ENCODE measurements around the gene C12orf76. TPM values are rescaled to one million over a fixed set of nuclear protein-coding genes. Genes with fewer than 3 reads are reported as not detected.
"Not testable (repeated sequence)": the region's sequence is repeated elsewhere in the genome, so short reads cannot be mapped to it uniquely, and the experiment has no call there.

Gene C12orf76
- total RNA-seq, 1 donor = 7.6 TPM

- TF ChIP-seq CTCF (IDR thresholded peaks at IDR 0.05; ENCODE audit: extremely low read depth, low read depth, low read length) = no peak
- no peak overlapping the region for H3K4me3 ChIP-seq (ENCODE audit: insufficient read depth, low read length)
- H3K27me3 ChIP-seq (ENCODE audit: insufficient read depth, low read length) = no peaks in the 10 kb centered on the region
- no peak overlapping the region for H2AFZ ChIP-seq (ENCODE audit: low read length)
- no peaks in the 10 kb centered on the region for H3K79me2 ChIP-seq (ENCODE audit: insufficient read depth, low read length)
- H3K9me3 ChIP-seq (ENCODE audit: low read depth, low read length) = no peaks in the 10 kb centered on the region
- H3K27ac ChIP-seq (ENCODE audit: low read depth, low read length) = no peak overlapping the region
- H3K4me2 ChIP-seq (ENCODE audit: insufficient read depth, low read length) = no peak overlapping the region
- H4K20me1 ChIP-seq (ENCODE audit: insufficient read depth, low read length) = no peaks in the 10 kb centered on the region
- H3K4me1 ChIP-seq (ENCODE audit: insufficient read depth, low read length) = no peaks in the 10 kb centered on the region
- DNase-seq (ENCODE audit: insufficient read length, low spot score, missing footprints) = no peak
- no peaks in the 10 kb centered on the region for H3K36me3 ChIP-seq (ENCODE audit: insufficient read depth, low read length)
Observed at GRCh38 chr12:110065540-110065939, 17.2 kb upstream of the C12orf76 start.

GRCh38 chr12:110062241-110062640 is 13.9 kb upstream of the C12orf76 start:
- Histone ChIP-seq H3K36me3 (ENCODE audit: insufficient read depth, low read length) (no peaks in the 10 kb centered on the region), H3K9me3 (ENCODE audit: low read depth, low read length) (no peaks in the 10 kb centered on the region), H3K4me2 (ENCODE audit: insufficient read depth, low read length) (no peak overlapping the region), H3K4me1 (ENCODE audit: insufficient read depth, low read length) (peaks cover 5% of the 10 kb centered on the region), H4K20me1 (ENCODE audit: insufficient read depth, low read length) (no peaks in the 10 kb centered on the region), H3K79me2 (ENCODE audit: insufficient read depth, low read length) (no peaks in the 10 kb centered on the region), H2AFZ (ENCODE audit: low read length) (no peak overlapping the region), H3K27me3 (ENCODE audit: insufficient read depth, low read length) (no peaks in the 10 kb centered on the region), H3K27ac (ENCODE audit: low read depth, low read length) (no peak overlapping the region), H3K4me3 (ENCODE audit: insufficient read depth, low read length) (no peak overlapping the region)
- no peak for DNase-seq (ENCODE audit: insufficient read length, low spot score, missing footprints)
- TF ChIP-seq CTCF (IDR thresholded peaks at IDR 0.05; ENCODE audit: extremely low read depth, low read depth, low read length) = no peak

- TF ChIP-seq CTCF (IDR thresholded peaks at IDR 0.05; ENCODE audit: extremely low read depth, low read depth, low read length) = no peak
- no peak overlapping the region for H2AFZ ChIP-seq (ENCODE audit: low read length)
- no peaks in the 10 kb centered on the region for H3K79me2 ChIP-seq (ENCODE audit: insufficient read depth, low read length)
- peaks cover 18% of the 10 kb centered on the region for H3K4me1 ChIP-seq (ENCODE audit: insufficient read depth, low read length)
- H3K4me2 ChIP-seq (ENCODE audit: insufficient read depth, low read length) = no peak overlapping the region
- no peak overlapping the region for H3K27ac ChIP-seq (ENCODE audit: low read depth, low read length)
- no peaks in the 10 kb centered on the region for H3K9me3 ChIP-seq (ENCODE audit: low read depth, low read length)
- no peaks in the 10 kb centered on the region for H3K27me3 ChIP-seq (ENCODE audit: insufficient read depth, low read length)
- no peak overlapping the region for H3K4me3 ChIP-seq (ENCODE audit: insufficient read depth, low read length)
- H4K20me1 ChIP-seq (ENCODE audit: insufficient read depth, low read length) = no peaks in the 10 kb centered on the region
- no peaks in the 10 kb centered on the region for H3K36me3 ChIP-seq (ENCODE audit: insufficient read depth, low read length)
- DNase-seq (ENCODE audit: insufficient read length, low spot score, missing footprints) = no peak
Observed at GRCh38 chr12:110059651-110060000, 11.3 kb upstream of the C12orf76 start.

- Histone ChIP-seq H3K4me2 (ENCODE audit: insufficient read depth, low read length) (no peak overlapping the region), H3K4me1 (ENCODE audit: insufficient read depth, low read length) (peaks cover 18% of the 10 kb centered on the region), H3K79me2 (ENCODE audit: insufficient read depth, low read length) (no peaks in the 10 kb centered on the region), H3K27me3 (ENCODE audit: insufficient read depth, low read length) (no peaks in the 10 kb centered on the region), H3K9me3 (ENCODE audit: low read depth, low read length) (no peaks in the 10 kb centered on the region), H3K36me3 (ENCODE audit: insufficient read depth, low read length) (no peaks in the 10 kb centered on the region), H2AFZ (ENCODE audit: low read length) (no peak overlapping the region), H3K27ac (ENCODE audit: low read depth, low read length) (no peak overlapping the region), H3K4me3 (ENCODE audit: insufficient read depth, low read length) (no peak overlapping the region), H4K20me1 (ENCODE audit: insufficient read depth, low read length) (no peaks in the 10 kb centered on the region)
- no peak for TF ChIP-seq CTCF (IDR thresholded peaks at IDR 0.05; ENCODE audit: extremely low read depth, low read depth, low read length)
- no peak for DNase-seq (ENCODE audit: insufficient read length, low spot score, missing footprints)
Observed at GRCh38 chr12:110058875-110059615, 10.7 kb upstream of the C12orf76 start.

- not testable (repeated sequence) for H3K36me3 ChIP-seq (ENCODE audit: insufficient read depth, low read length); H3K4me3 ChIP-seq (ENCODE audit: insufficient read depth, low read length); DNase-seq (ENCODE audit: insufficient read length, low spot score, missing footprints); H3K27me3 ChIP-seq (ENCODE audit: insufficient read depth, low read length); H3K4me2 ChIP-seq (ENCODE audit: insufficient read depth, low read length); H3K79me2 ChIP-seq (ENCODE audit: insufficient read depth, low read length); H2AFZ ChIP-seq (ENCODE audit: low read length); H3K9me3 ChIP-seq (ENCODE audit: low read depth, low read length); H4K20me1 ChIP-seq (ENCODE audit: insufficient read depth, low read length)
- H3K4me1 ChIP-seq (ENCODE audit: insufficient read depth, low read length) = peaks cover 18% of the 10 kb centered on the region
- peak overlapping the region; percentile 76 for H3K27ac ChIP-seq (ENCODE audit: low read depth, low read length)
Observed at GRCh38 chr12:110056643-110057042, 8.3 kb upstream of the C12orf76 start.

Measured in osteoblast (primary cell).